Left lung (tissue), 10 donors: Measurements from ENCODE around the gene ZNF222. TPM values are rescaled to one million over a fixed set of nuclear protein-coding genes. Genes with fewer than 3 reads are reported as not detected.

Experiments used
- ATAC-seq: fragments of 200-7000 bp; cut with Tn5 transposase; one replicate; pipeline ENCODE4 v1.9.1; 2020; ENCODE audit warnings: moderate library complexity
- DNase-seq, 4 donors: peaks; one replicate each; pipeline ENCODE4 v3.0.0-alpha.2; 2013 to 2020
- H3K27ac ChIP-seq, 2 donors: fragments of 200-600 bp; sonication (generic) in 1 of 2; one replicate each; pipeline versions ENCODE4 v1.5.0 to v1.8.0; 2020 to 2021
- H3K27me3 ChIP-seq, 2 donors: fragments of 200-600 bp; sonication (generic) in 1 of 2; one replicate each; pipeline versions ENCODE4 v1.5.0 to v1.8.0; 2020 to 2021
- H3K36me3 ChIP-seq, 2 donors: fragments of 200-600 bp; sonication (generic) in 1 of 2; one replicate each; pipeline versions ENCODE4 v1.5.0 to v1.8.0; 2020 to 2021
- H3K4me1 ChIP-seq, 2 donors: fragments of 200-600 bp; one replicate each; pipeline ENCODE4 v1.8.0; 2021
- H3K4me3 ChIP-seq, 2 donors: fragments of 200-600 bp; sonication (generic) in 1 of 2; one replicate each; pipeline versions ENCODE4 v1.5.0 to v1.8.0; 2020 to 2021; ENCODE audit warnings: mild to moderate bottlenecking in 1 of 2
- H3K9me3 ChIP-seq, 2 donors: fragments of 200-600 bp; sonication (generic) in 1 of 2; one replicate each; pipeline versions ENCODE4 v1.5.0 to v1.8.0; 2020 to 2021
- CTCF ChIP-seq, 2 donors: fragments of 200-600 bp; sonication (generic) in 1 of 2; IDR thresholded peaks; one replicate each; pipeline versions ENCODE4 v1.5.0 to v1.8.0; 2021; ENCODE audit warnings: antibody characterized with exemption in 2 of 2
- intact Hi-C, 2 donors: fragments of 100-400 bp; cut with DNase I; formaldehyde crosslinking; loops; one replicate each; pipeline versions ENCODE4 v1.11.2 to v1.14.2; 2022
- polyA plus RNA-seq, 6 donors: library from polyadenylated mRNA; unstranded; fragments of 120-200 nt; gene quantifications; one replicate each; pipeline ENCODE4 v1.2.1, GENCODE V29; 2013; ENCODE audit not compliant: insufficient read length in 6 of 6
- total RNA-seq, 2 donors: library from RNA; stranded (reverse); fragmentation: NEBNext Ultra II Directional; extraction: Animal tissue kit (Norgen Biotek cat#: 25700); gene quantifications; one replicate each; pipeline ENCODE4 v1.2.1, GENCODE V29; 2021
- donor health status: DM: no; HTN: yes; CAD: no.
- donor health status: DM: no; HTN: no; CAD: no.

Gene ZNF222
- total and polyA plus RNA-seq, 8 donors = 3.2 to 13.4 (median 10.2) TPM

- intact Hi-C loops = no loop called here
- Histone ChIP-seq H3K27ac (peak overlapping the region; percentile 36 to 74), H3K36me3 (peaks cover 0 to 21% of the 10 kb centered on the region in 2 donors), H3K4me1 (peaks cover 3 to 35% of the 10 kb centered on the region in 2 donors), H3K4me3 (peak overlapping the region; percentile 65 to 67), H3K9me3 (peaks cover 0 to 32% of the 10 kb centered on the region in 2 donors), H3K27me3 (no peaks in the 10 kb centered on the region)
- DNase-seq = peak in 3 of 4 donors; percentile 1 to 35 (median 8)
- TF ChIP-seq CTCF (IDR thresholded peaks at IDR 0.05) = no peak
- peak; percentile 18 for ATAC-seq
Measured at GRCh38 chr19:44003461-44004009, 21.6 kb upstream of the ZNF222 start.

- Histone ChIP-seq H3K4me3 (no peak overlapping the region), H3K9me3 (peaks cover 0 to 48% of the 10 kb centered on the region in 2 donors), H3K27ac (peak overlapping the region in 1 of 2 donors; percentile 66), H3K4me1 (peaks cover 3 to 35% of the 10 kb centered on the region in 2 donors), H3K36me3 (peaks cover 4 to 45% of the 10 kb centered on the region in 2 donors), H3K27me3 (no peaks in the 10 kb centered on the region)
- TF ChIP-seq CTCF (IDR thresholded peaks at IDR 0.05) = no peak
- ATAC-seq (no peak), DNase-seq (no peak)
- intact Hi-C loops = no loop called here
Measured at GRCh38 chr19:44005973-44006372, 19.2 kb upstream of the ZNF222 start.

- Histone ChIP-seq H3K27ac (no peak overlapping the region), H3K27me3 (no peaks in the 10 kb centered on the region), H3K9me3 (peaks cover 0 to 63% of the 10 kb centered on the region in 2 donors), H3K36me3 (peaks cover 4 to 60% of the 10 kb centered on the region in 2 donors), H3K4me3 (no peak overlapping the region), H3K4me1 (peaks cover 0 to 29% of the 10 kb centered on the region in 2 donors)
- intact Hi-C loops = no loop called here
- DNase-seq (no peak), ATAC-seq (no peak)
- TF ChIP-seq CTCF (IDR thresholded peaks at IDR 0.05) = no peak
Measured at GRCh38 chr19:44007473-44007872, 17.7 kb upstream of the ZNF222 start.

- Histone ChIP-seq H3K9me3 (peaks cover 0 to 93% of the 10 kb centered on the region in 2 donors), H3K27ac (no peak overlapping the region), H3K4me3 (no peak overlapping the region), H3K27me3 (no peaks in the 10 kb centered on the region), H3K36me3 (peaks cover 4 to 65% of the 10 kb centered on the region in 2 donors), H3K4me1 (peaks cover 0 to 9% of the 10 kb centered on the region in 2 donors)
- ATAC-seq (no peak), DNase-seq (no peak)
- TF ChIP-seq CTCF (IDR thresholded peaks at IDR 0.05) = no peak
- intact Hi-C loops = no loop called here
Measured at GRCh38 chr19:44010468-44010867, 14.7 kb upstream of the ZNF222 start.

- no peak overlapping the region for H3K27ac ChIP-seq
- no peaks in the 10 kb centered on the region for H3K27me3 ChIP-seq
- TF ChIP-seq CTCF (IDR thresholded peaks at IDR 0.05) = no peak
- intact Hi-C loops = no loop called here
- peaks cover 0 to 38% of the 10 kb centered on the region in 2 donors for H3K9me3 ChIP-seq
- ATAC-seq = no peak
- H3K4me1 ChIP-seq = no peaks in the 10 kb centered on the region
- no peak overlapping the region for H3K4me3 ChIP-seq
- no peaks in the 10 kb centered on the region for H3K36me3 ChIP-seq
- no peak for DNase-seq
Measured at GRCh38 chr19:44019498-44019897, 5.7 kb upstream of the ZNF222 start.
